Right lung (tissue), 5 donors: Measurements from ENCODE around the gene CEP104. TPM values are rescaled to one million over a fixed set of nuclear protein-coding genes. Genes with fewer than 3 reads are reported as not detected.

Experiments
- DNase-seq, 2 donors: peaks; one replicate each; pipeline ENCODE4 v3.0.0-alpha.2; 2013
- polyA plus RNA-seq, 5 donors: library from polyadenylated mRNA; unstranded; fragments of 120-200 nt; gene quantifications; one replicate each; pipeline versions ENCODE4 v1.2.1 to v1.2.3, GENCODE V29; 2013; ENCODE audit warnings: inconsistent platforms in 1 of 5, low replicate concordance in 1 of 5; ENCODE audit not compliant: insufficient read length in 5 of 5, insufficient read depth in 1 of 5

Gene CEP104
- polyA plus RNA-seq, 5 donors: 27.1 to 35.9 (median 28.1) TPM

DNA sequence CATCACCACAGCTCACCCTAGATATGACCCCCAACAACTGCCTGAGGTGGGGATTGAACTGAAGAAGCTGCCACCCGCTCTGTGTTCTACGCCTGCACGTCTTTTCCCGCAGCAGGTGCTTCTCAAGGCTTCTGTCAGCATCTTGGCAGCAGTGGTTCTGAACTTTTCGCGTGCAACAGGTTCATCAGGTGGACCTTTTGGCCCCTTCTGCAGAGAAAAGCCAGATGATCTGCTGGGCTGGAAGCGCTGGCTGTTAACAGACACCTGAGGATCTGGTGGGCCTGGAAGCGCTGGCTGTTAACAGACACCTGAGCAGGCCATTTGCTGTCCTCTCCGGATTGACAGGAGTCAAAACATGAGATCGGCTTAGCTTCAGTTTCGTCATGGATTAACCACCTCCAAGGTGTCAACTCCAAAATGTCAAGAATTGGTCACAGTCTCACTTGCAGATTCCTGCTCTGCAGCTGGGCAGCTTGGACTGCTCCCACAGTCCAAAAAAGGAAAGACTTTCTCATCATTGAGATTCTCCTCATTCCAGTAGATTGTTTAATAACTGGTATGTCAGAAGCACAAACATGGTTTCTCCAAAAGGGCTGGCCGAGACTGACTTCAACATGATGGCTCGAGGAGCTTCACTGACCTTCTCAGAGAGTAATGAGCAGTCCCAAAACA, 38.4 kb upstream of the CEP104 start:
- DNase-seq: no peak

GRCh38 chr1:3894626-3895278, 37.7 kb upstream of the CEP104 start:
- no peak for DNase-seq

- no peak for DNase-seq
Observed at GRCh38 chr1:3893190-3893589, 36.2 kb upstream of the CEP104 start.

- no peak for DNase-seq
Observed at GRCh38 chr1:3892748-3893147, 35.7 kb upstream of the CEP104 start.

GRCh38 chr1:3891329-3891865, 34.4 kb upstream of the CEP104 start:
- DNase-seq: no peak

GRCh38 chr1:3890389-3891328, 33.6 kb upstream of the CEP104 start:
- no peak for DNase-seq

GRCh38 chr1:3889936-3890335, 32.9 kb upstream of the CEP104 start:
- no peak for DNase-seq

DNA sequence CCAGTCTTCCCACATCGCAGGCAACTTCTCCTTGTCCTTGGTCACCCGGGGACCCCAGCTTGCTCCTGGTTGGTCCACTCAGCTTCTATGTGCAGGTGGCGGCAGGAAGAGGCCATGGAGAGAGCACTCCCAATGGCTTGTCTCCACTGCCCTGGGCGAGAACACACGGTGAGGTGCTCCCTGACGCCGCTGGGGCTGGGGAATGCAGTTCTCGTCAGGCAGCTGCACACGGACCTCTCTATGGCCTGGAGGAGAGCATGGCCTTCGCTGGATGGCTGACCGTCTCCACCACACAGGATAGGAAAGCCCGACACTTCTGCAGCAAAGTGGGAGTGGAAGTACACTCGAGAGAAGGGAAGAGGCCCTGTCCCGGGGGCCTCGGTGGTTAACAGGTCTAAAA, 31.3 kb upstream of the CEP104 start:
- no peak for DNase-seq

GRCh38 chr1:3886691-3887090, 29.7 kb upstream of the CEP104 start:
- DNase-seq: no peak

DNA sequence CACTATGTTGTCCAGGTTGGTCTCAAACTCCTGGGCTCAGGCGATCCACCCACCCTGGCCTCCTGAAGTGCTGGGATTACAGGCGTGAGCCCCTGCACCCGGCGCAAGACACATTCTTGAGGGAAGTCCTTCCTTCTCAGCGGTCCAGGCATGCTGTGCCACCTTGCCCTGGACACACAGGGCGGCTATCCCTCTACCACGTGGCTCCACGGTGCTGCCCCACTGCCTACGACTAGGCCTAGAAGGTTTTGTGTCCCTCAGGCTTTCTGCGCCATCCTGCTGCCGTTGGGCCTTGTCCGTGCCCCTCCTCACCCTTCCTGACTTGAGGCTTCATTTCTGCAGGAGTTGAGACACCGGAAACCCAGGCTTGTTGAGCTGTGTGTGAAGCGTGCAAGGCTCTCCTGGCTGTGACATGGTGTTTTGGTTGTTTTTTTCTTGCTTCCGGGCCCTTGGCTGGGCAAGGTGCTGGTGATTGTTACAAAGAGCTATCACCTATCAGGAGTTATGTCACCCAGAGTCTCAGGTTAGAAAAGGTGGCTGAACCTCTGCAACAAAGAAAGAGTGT, 29.2 kb upstream of the CEP104 start:
- DNase-seq: no peak

DNA sequence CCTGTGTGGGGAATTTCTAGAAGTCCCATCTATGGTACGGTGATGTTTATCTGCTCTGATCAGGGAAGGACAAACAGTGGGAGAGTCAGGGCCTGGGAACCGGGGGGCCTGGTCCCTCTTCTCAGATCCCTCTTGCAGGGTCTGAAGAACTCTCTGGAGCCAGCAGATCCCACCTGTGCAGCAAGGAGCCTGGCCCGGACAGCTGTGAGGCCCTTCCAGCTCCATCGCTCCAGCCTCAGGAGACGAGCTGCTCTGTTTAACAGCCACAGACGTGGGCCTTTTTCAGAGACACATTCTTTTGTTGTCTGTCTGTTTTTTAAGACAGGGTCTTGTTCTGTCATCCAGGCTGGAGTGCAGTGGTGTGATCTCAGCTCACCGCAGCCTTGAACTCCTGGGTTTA, 28.6 kb upstream of the CEP104 start:
- DNase-seq: no peak

DNA sequence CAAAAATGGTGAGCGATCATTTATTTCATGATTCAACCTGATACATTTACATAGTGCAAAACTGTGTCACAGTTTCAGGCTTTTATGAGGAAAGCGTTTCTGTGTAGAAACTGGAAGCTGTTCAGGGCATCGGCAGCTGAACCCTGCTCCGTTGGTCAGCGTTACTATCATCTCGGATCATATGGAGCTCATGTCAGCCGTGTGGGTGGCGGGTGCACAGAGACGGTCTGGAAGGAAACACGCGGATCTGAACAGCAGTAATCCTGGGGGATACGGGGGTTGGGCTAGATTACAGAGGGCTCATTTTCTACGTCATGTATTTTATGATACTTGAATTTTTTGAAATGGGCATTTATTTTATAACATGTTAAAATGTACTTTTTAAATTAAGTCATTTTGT, 28.0 kb upstream of the CEP104 start:
- DNase-seq: no peak

GRCh38 chr1:3883194-3883925, 26.3 kb upstream of the CEP104 start:
- no peak for DNase-seq

GRCh38 chr1:3881193-3881480, 24.1 kb upstream of the CEP104 start:
- DNase-seq: no peak

GRCh38 chr1:3880429-3881192, 23.6 kb upstream of the CEP104 start:
- no peak for DNase-seq

DNA sequence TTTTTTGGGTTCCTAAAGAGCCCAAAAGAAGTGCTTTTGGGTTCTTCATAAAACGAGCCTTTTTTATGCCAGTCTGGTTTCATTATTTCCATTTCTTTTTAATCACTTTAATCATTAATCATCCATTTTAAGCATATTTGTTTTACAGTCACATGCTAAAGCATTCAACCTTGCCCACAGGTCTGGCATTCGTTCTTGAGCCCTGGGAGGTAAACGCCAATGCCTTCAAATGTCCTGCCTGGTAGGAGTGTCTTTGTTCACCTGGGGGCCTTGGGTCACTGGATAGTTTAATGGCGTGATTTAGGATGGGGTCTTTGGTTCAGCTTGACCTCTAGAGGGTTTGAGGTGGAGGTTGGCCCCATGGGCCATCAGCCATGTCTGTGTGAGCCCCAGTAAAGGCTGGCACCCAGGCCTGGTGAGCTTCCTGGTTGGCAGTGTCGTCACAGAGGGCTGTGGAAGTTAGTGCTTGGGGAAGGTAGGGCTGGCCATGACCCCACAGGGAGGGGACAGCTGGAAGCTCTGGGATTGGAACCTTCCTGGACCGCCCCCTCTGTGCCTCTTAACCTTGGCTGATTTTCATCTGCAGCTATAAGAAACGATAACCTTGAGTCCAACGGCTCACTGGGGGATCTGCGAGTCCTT, 22.9 kb upstream of the CEP104 start:
- no peak for DNase-seq

GRCh38 chr1:3879099-3879498, 22.1 kb upstream of the CEP104 start:
- DNase-seq: no peak

- no peak for DNase-seq
Observed at GRCh38 chr1:3876716-3877115, 19.7 kb upstream of the CEP104 start.

DNA sequence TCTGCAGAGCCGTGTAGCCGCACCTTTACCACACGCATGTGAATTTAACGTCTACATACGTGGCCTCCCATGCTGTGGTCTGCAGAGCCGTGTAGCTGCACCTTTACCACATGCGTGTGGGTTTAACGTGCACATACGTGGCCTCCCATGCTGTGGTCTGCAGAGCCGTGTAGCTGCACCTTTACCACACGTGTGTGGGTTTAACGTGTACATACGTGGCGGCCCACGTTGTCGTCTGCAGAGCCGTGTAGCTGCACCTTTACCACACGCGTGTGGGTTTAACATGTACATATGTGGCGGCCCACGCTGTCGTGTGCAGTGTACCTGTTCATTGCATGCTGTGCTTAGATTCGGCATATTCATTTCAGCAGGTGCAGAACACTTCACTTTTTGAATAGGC, 17.7 kb upstream of the CEP104 start:
- no peak for DNase-seq

GRCh38 chr1:3872546-3872945, 15.5 kb upstream of the CEP104 start:
- DNase-seq: no peak
